SK-N-SH (cell line): Measurements from ENCODE around the gene EFNB1.

Source experiments
- CTCF ChIP-seq: fragments of 200-600 bp; sonication (generic); IDR thresholded peaks from 2 replicates; pipeline ENCODE4 v1.6.1; 2017; ENCODE audit warnings: antibody characterized with exemption, mild to moderate bottlenecking, moderate library complexity
- USF2 ChIP-seq: fragments of 150-350 bp; IDR thresholded peaks from 2 replicates; pipeline ENCODE4 v1.6.1; 2017; ENCODE audit warnings: antibody characterized with exemption, low read length, low read depth, borderline replicate concordance

GRCh38 chrX:68881911-68882310, 53.1 kb downstream of the EFNB1 start:
- TF ChIP-seq CTCF: no peak
- TF ChIP-seq USF2: no peak
